Measurements from ENCODE around the gene MUC6. TPM values are rescaled to one million over a fixed set of nuclear protein-coding genes. Genes with fewer than 3 reads are reported as not detected.

The MUC6 gene
- total RNA-seq, 1 experiment from 2014 or later, result 0.07 TPM

DNA sequence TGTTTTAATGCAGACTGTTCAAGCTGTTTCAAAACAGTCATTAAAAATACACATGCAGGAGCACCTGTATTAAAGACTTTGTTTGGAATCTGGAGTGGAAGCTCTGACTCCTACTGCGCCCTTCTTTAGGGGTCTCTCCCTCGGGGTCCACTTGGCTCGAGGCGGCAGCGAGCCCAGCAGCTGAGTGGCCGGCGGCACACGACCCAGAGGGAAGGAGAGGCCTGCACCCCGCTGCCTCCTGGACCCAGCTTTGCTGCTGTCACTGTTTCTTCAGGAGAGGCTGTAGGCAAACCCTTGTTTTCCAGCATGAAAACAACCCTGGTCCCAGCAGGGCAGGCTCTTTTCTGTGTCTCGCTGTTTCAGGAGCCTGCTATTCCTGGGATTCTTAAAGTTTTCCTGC, 29.2 kb downstream of the MUC6 start:
- H3K4me3 ChIP-seq, result no peak overlapping the region
- no peaks in the 10 kb centered on the region for H3K79me2 ChIP-seq (ENCODE audit: low read depth)
- no peaks in the 10 kb centered on the region for H3F3A ChIP-seq (ENCODE audit: insufficient read depth, low read depth)
- POLR2A ChIA-PET (ENCODE audit: unreplicated experiment), result no interaction called here
- H3K27ac ChIP-seq, result no peak overlapping the region
- no peak for DNase-seq
- CTCF ChIA-PET, result no interaction called here
- no peaks in the 10 kb centered on the region for H3K9me3 ChIP-seq (ENCODE audit: insufficient read depth, low read depth)
- no peaks in the 10 kb centered on the region for H3K27me3 ChIP-seq (ENCODE audit: insufficient read depth, low read depth)
- TF ChIP-seq, protein P1, sequence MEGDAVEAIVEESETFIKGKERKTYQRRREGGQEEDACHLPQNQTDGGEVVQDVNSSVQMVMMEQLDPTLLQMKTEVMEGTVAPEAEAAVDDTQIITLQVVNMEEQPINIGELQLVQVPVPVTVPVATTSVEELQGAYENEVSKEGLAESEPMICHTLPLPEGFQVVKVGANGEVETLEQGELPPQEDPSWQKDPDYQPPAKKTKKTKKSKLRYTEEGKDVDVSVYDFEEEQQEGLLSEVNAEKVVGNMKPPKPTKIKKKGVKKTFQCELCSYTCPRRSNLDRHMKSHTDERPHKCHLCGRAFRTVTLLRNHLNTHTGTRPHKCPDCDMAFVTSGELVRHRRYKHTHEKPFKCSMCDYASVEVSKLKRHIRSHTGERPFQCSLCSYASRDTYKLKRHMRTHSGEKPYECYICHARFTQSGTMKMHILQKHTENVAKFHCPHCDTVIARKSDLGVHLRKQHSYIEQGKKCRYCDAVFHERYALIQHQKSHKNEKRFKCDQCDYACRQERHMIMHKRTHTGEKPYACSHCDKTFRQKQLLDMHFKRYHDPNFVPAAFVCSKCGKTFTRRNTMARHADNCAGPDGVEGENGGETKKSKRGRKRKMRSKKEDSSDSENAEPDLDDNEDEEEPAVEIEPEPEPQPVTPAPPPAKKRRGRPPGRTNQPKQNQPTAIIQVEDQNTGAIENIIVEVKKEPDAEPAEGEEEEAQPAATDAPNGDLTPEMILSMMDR (conservative IDR thresholded peaks at IDR 0.05), result no peak
- no peak for TF ChIP-seq EZH2 (IDR thresholded peaks at IDR 0.05; ENCODE audit: low read depth)
- H4K20me1 ChIP-seq (ENCODE audit: insufficient read depth), result no peaks in the 10 kb centered on the region
- H3K36me3 ChIP-seq (ENCODE audit: low read depth), result no peaks in the 10 kb centered on the region
- no peak overlapping the region for H3K4me2 ChIP-seq
- BruUV-seq (replicated peaks), result no TSS peak
- H3K4me1 ChIP-seq (replicated peaks; ENCODE audit: insufficient read depth), result no peaks in the 10 kb centered on the region
- H3K9me2 ChIP-seq (ENCODE audit: insufficient read depth), result no peaks in the 10 kb centered on the region
- H2AFZ ChIP-seq, result no peak overlapping the region
- intact Hi-C loops (cut with micrococcal nuclease; ENCODE audit: unreplicated experiment), result no loop called here

DNA sequence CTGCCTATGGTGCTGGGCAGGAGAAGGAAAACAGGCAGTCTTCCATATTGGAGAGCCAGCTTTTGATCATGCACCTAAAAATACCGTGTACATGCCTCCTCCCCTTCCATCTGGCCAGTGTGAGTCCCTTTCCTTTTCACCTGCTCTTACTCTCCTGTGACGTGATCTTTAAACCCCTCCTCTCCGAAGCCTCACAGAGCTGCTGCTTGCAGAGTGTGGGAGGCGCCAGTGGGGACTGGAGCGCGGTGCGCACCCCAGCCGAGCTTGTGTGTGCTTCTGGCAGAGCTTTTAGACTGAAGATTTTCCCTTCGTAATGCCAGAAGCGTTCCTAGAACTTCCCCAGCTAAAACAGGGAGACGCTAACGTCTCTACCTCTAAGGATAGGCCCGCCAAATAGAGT, 29.8 kb downstream of the MUC6 start:
- Histone ChIP-seq H3K4me1 (replicated peaks; ENCODE audit: insufficient read depth) (no peaks in the 10 kb centered on the region), H3K9me3 (ENCODE audit: insufficient read depth, low read depth) (no peaks in the 10 kb centered on the region), H3K79me2 (ENCODE audit: low read depth) (no peaks in the 10 kb centered on the region), H3K27me3 (ENCODE audit: insufficient read depth, low read depth) (no peaks in the 10 kb centered on the region), H3K9me2 (ENCODE audit: insufficient read depth) (no peaks in the 10 kb centered on the region), H3K36me3 (ENCODE audit: low read depth) (no peaks in the 10 kb centered on the region), H4K20me1 (ENCODE audit: insufficient read depth) (no peaks in the 10 kb centered on the region), H3K4me2 (no peak overlapping the region), H3K4me3 (no peak overlapping the region), H2AFZ (no peak overlapping the region), H3K27ac (no peak overlapping the region), H3F3A (ENCODE audit: insufficient read depth, low read depth) (no peaks in the 10 kb centered on the region)
- CTCF ChIA-PET, result no interaction called here
- BruUV-seq (replicated peaks), result no TSS peak
- DNase-seq, result no peak
- intact Hi-C loops (cut with micrococcal nuclease; ENCODE audit: unreplicated experiment), result no loop called here
- TF ChIP-seq, protein P1 (conservative IDR thresholded peaks at IDR 0.05), result no peak
- no peak for TF ChIP-seq EZH2 (IDR thresholded peaks at IDR 0.05; ENCODE audit: low read depth)
- POLR2A ChIA-PET (ENCODE audit: unreplicated experiment), result no interaction called here

DNA sequence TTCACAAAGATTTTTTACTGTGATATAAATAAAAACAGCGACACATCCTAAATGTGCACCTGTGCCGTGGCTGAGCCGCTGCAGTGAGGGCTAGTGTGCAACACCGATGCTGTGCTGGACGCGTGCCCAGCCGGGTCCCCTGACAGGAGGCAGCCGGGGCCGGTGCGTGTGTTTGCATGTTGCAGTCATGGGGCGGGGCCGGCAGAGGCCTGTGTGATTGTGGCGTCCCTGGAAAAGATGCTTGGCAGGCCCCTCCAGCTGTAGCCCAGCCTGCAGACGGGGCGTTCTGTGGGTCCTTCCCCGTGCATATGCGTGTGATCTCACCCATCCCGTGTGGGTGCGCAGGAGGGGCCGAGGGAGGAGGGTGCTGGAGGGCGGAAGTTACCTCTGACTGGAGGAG, 30.6 kb downstream of the MUC6 start:
- Histone ChIP-seq H3K36me3 (ENCODE audit: low read depth) (no peaks in the 10 kb centered on the region), H4K20me1 (ENCODE audit: insufficient read depth) (no peaks in the 10 kb centered on the region), H3K9me2 (ENCODE audit: insufficient read depth) (no peaks in the 10 kb centered on the region), H3K27me3 (ENCODE audit: insufficient read depth, low read depth) (no peaks in the 10 kb centered on the region), H3K4me3 (no peak overlapping the region), H3K79me2 (ENCODE audit: low read depth) (no peaks in the 10 kb centered on the region), H3K4me1 (replicated peaks; ENCODE audit: insufficient read depth) (no peaks in the 10 kb centered on the region), H3F3A (ENCODE audit: insufficient read depth, low read depth) (no peaks in the 10 kb centered on the region), H2AFZ (no peak overlapping the region), H3K9me3 (ENCODE audit: insufficient read depth, low read depth) (no peaks in the 10 kb centered on the region), H3K4me2 (no peak overlapping the region), H3K27ac (no peak overlapping the region)
- POLR2A ChIA-PET (ENCODE audit: unreplicated experiment), result no interaction called here
- TF ChIP-seq EZH2 (IDR thresholded peaks at IDR 0.05; ENCODE audit: low read depth), result no peak
- TF ChIP-seq, protein P1 (conservative IDR thresholded peaks at IDR 0.05), result no peak
- CTCF ChIA-PET, result no interaction called here
- intact Hi-C loops (cut with micrococcal nuclease; ENCODE audit: unreplicated experiment), result no loop called here
- no TSS peak for BruUV-seq (replicated peaks)
- DNase-seq, result no peak
